Hematopoietic multipotent progenitor cell treated with erythropoietin and hydrocortisone succinate and interleukin-3 and kit ligand, for 6 days (in vitro differentiated cells): ENCODE data around the gene BRD3OS.

Experiments
- DNase-seq: peaks from one replicate; pipeline ENCODE4 v3.0.0-alpha.2; 2015

Gene BRD3OS

GRCh38 chr9:134007150-134007549 is 18.1 kb upstream of the BRD3OS start:
- peak; percentile 77 for DNase-seq

DNA sequence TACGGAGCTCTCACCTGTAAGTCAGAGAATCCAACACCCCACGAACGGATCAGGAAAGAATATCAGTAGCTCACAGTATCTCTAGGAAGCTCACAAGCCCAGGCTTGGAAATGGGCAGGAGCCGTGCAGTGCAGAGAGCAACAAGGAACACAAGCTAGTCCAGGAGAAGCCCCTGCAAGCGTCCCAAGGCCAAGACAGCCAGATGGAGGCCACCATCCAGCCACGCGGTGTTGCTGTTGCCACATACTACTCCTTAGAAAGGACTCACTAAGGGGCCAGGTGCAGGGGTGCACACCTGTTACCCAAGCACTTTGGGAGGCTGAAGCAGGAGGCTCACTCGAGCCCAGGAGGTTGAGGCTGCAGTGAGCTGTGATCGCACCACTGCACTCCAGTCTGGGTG is 17.7 kb upstream of the BRD3OS start:
- DNase-seq = no peak

GRCh38 chr9:134010310-134011173 is 14.7 kb upstream of the BRD3OS start:
- peak; percentile 92 for DNase-seq

DNA sequence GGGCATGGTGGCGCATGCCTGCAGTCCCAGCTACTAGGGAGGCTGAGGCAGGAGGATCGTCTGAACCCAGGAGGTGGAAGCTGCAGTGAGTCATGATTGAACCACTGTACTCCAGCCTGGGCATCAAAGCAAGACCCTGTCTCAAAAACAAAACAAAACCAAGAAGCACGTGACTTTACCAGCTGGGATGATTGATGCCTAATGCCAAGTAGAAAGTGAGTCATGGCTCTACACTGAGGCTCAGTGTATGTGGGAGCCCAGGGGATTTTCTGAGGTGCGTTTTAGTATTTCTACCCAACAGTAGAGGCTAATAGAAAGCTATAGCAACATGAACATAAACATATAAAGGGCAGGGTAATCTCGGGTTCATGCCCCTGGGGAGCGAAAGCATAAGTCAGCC is 13.9 kb upstream of the BRD3OS start:
- no peak for DNase-seq

GRCh38 chr9:134014946-134015345 is 10.3 kb upstream of the BRD3OS start:
- no peak for DNase-seq

GRCh38 chr9:134024214-134024792 is 978 bp upstream of the BRD3OS start:
- no peak for DNase-seq

GRCh38 chr9:134025606-134026541 is 593 bp downstream of the BRD3OS start:
- DNase-seq = peak; percentile 55

GRCh38 chr9:134026581-134026980 is 1.3 kb downstream of the BRD3OS start:
- no peak for DNase-seq

DNA sequence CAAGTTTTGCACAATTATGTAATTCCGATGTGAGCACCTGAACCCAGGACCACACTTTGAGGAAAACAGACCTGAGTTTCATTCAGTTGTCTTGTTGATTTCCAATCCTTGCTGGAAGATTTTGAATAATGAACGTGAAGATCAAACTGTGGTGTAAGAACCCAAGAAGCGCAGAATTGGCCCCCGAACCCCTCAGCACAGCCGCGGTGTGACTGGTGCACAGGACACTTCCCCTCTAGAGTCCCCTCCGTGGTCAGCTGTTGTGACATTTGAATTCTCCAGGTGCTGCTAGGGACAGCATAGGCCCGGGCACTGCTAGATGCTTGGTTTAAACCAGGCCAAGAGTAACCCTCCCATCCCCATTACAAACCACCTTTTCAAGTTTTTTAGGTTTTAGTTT is 1.7 kb downstream of the BRD3OS start:
- DNase-seq = no peak

DNA sequence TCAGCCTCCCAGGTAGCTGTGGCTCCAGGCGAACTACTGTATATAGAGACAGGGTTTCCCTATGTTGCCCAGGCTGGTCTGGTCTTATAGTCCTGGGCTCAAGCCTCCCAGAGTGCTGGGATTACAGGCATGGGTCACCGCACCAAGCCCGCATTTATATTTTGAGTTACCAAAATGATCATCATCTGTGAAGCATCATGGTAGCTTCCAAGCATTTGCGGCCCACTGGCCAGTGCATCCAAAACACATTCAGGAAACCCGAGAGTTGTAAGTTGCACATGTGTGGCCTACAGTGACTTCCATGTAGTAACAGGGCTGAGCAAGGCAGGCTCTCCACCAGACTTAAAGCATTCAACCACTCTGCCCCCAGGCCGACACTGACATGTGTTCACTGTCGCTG is 2.3 kb downstream of the BRD3OS start:
- DNase-seq = no peak

GRCh38 chr9:134028076-134028475 is 2.8 kb downstream of the BRD3OS start:
- DNase-seq = no peak

DNA sequence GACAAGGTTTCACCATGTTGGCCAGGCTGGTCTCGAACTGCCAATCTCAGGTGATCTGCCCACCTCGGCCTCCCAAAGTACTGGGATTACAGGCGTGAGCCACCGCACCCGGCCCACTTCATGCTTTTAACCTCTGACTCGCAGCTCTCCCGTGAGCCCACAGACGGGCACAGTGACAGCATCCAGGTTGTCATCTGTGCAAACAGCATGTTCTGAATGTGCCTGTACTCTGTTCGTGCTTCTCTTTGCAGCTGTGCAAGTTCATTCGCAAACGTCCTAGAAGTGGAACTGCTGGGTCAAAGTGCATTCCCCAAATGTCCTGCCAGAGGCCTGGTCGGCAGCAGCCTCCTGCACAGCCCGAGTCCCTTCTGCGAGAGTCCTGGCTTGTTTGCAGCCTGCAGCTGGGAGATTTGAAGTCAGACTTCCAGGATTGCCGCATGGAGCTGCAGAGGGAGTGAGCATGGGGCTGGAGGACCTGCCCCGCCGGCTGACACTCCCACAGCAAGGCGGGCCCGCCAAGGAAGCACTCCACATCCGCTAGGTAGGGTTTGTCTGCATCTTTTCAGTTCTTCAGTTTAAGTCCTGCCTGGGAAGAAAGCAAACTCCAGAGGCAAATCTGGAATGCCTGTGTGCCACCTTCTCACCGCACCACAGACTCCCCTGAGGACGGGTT is 3.4 kb downstream of the BRD3OS start:
- no peak for DNase-seq

DNA sequence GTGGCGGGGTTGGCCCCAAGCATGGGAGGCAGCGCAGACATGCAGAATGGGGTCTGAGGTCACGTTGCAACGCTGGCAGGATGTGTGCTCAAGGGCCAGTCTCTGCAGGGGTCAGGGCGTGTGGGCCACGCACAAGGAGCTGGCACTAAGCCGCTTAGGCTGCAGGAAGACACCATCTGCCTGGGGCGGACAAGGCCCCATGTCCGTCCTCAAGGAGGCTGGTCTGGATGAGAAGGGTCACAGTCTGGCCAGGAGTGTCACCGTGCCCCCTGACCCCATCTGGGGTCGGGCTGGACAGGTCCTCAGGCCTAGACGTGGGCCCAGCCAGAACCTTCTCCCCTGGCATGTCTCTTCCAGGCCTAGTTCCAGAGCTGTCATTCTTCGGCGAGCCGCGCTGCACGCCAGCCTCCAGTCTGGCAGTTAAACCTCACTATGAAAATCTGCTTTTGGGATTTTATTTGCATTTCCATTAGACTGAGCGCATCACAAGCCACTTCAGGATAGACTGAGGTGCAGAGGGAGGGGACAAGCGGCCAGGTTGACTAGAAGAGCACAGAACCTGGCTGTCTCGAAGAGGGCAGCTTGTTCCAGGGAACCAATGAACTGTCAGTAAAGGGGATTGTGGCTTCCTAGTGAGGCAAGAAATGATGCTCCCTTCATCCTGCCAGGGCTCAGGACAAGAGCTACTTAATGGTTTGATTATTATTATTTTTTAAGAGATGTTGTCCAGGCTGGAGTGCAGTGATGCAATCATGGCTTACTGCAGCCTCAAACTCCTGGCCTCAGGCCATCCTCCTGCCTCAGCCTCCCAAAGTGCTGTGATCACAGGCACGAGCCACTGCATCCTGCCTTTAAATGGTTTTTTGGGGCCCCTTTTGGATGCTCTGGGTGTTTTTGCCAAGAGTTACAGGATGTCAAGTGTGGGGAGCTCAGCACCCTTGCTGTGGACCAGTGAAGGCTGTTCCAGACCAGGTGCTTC is 4.3 kb downstream of the BRD3OS start:
- DNase-seq = no peak

- no peak for DNase-seq
These were observed 5.7 kb downstream of the BRD3OS start for GRCh38 chr9:134030821-134031470.

DNA sequence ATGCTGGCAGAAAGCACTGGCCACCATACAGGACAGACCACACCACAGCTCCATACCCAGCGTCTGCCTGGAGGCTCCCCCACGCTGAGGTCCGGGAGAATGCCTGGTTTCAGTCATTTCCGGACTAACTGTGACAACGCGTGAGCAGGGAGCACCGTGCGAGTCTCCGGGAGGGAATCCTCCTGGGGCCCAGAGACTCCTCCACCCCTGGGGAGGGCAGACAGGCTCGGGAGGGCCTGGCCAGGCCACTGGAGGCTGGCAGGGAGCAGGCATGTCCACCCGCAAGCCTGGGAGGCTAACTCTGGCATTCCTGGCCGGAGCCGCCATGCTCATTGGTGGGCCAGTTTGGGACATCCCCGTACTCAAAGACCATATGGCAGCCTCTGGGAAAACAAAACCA is 6.5 kb downstream of the BRD3OS start:
- DNase-seq = no peak

GRCh38 chr9:134032456-134033222 is 7.4 kb downstream of the BRD3OS start:
- no peak for DNase-seq

DNA sequence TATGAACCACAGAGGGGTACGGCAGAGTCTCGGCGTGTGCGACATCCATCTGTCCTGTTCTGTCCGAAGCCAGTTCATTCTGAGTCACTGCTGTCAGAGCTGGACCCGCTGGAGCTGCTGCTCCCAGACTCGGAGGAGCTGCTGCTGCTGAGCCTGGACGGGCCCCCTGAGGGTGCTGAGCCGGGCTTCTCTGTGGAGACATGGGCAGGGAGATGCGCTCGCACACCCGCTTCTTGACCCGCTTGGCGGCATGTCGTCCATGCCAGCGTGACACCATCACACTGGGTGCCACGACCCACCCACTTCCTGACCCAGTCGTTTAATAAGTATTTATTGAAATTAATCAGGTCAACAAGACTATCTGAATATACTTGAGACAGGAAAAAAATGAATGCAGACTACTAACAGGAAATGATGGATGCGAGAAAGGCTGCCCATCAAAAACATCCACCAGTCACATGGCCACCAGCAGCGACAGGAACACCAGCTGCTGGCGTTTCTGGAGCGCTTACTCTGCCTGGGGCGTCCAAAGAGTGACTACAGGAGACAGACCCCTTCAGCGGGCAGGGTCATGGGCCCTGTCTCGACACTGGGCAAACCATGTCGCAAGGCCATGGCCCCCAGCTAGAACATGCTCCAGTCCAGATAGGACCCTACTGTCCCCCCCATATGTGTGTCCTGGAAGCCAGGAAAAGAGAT is 8.4 kb downstream of the BRD3OS start:
- DNase-seq = no peak

GRCh38 chr9:134034215-134035040 is 9.1 kb downstream of the BRD3OS start:
- no peak for DNase-seq
